ENCODE results near the gene PAX4. TPM values are rescaled to one million over a fixed set of nuclear protein-coding genes. Genes with fewer than 3 reads are reported as not detected.

Gene PAX4
- polyA plus RNA-seq, 1 of the 3 experiments (the other 2 are of a cell fraction): not detected

GRCh38 chr7:127600885-127601284 lies 17.1 kb downstream of the PAX4 start (continued):
- TF ChIP-seq FOSL2 (IDR thresholded peaks at IDR 0.05; ENCODE audit: borderline replicate concordance, low read depth): no peak
- no peak for TF ChIP-seq IRF3 (IDR thresholded peaks at IDR 0.05; ENCODE audit: low read depth, low read length)
- no peak for TF ChIP-seq SMC3 (IDR thresholded peaks at IDR 0.05; ENCODE audit: low read depth, low read length)
- no peak for TF ChIP-seq NRF1 (IDR thresholded peaks at IDR 0.05; ENCODE audit: low read depth, low read length)
- no peak for TF ChIP-seq USF1 (IDR thresholded peaks at IDR 0.05; ENCODE audit: borderline replicate concordance, low read depth)
- TF ChIP-seq JUND (IDR thresholded peaks at IDR 0.05): no peak

GRCh38 chr7:127598318-127598717 lies 19.6 kb downstream of the PAX4 start:
- no peaks in the 10 kb centered on the region for H3K79me2 ChIP-seq (ENCODE audit: insufficient read depth)
- H3K4me3 ChIP-seq (ENCODE audit: low read depth in 2 of 2, low read length in 1 of 2): no peak overlapping the region
- H3K4me2 ChIP-seq: no peak overlapping the region
- TF ChIP-seq RAD21 (IDR thresholded peaks at IDR 0.05; ENCODE audit: low read length): peak; percentile 23; the same call in 1 of the 2 replicates
- no peak for TF ChIP-seq TEAD4 (IDR thresholded peaks at IDR 0.05; ENCODE audit: borderline replicate concordance, insufficient read depth)
- 0 out of 2 replicates have a peak, but pooled peaks have one; percentile 21 for TF ChIP-seq SMC3 (IDR thresholded peaks at IDR 0.05; ENCODE audit: low read depth, low read length)
- no peak for TF ChIP-seq RFX5 (IDR thresholded peaks at IDR 0.05; ENCODE audit: low read length)
- no peak for TF ChIP-seq ELF1 (IDR thresholded peaks at IDR 0.05)
- peak; percentile 42 for TF ChIP-seq CTCF (IDR thresholded peaks at IDR 0.05)
- H3K27ac ChIP-seq (ENCODE audit: low read depth in 2 of 2, low read length in 1 of 2): no peak overlapping the region
- H3K27me3 ChIP-seq (ENCODE audit: insufficient read depth): no peaks in the 10 kb centered on the region
- POLR2A ChIA-PET: interaction anchor here (1.0 kb wide), 1 partner anchor 9 kb away, joined by 3 read pairs; no protein-coding TSS in a partner anchor
- no peaks in the 10 kb centered on the region for H3K4me1 ChIP-seq (ENCODE audit: control insufficient read depth in 1 of 2, insufficient read depth in 2 of 2, low read depth in 1 of 2, low read length in 1 of 2)
- no peaks in the 10 kb centered on the region for H4K20me1 ChIP-seq (ENCODE audit: insufficient read depth)
- H3K9me3 ChIP-seq: no peaks in the 10 kb centered on the region
- H3K9ac ChIP-seq: no peak overlapping the region
- no peaks in the 10 kb centered on the region for H3F3A ChIP-seq (replicated peaks; ENCODE audit: insufficient read depth)
- CTCF ChIA-PET: interaction anchor here (1.0 to 3.3 kb wide), 5 partner anchors 8 to 611 kb away, joined by 3 to 10 read pairs (median 3); partner anchors contain the start of gene ARF5
- H3K9me2 ChIP-seq: no peaks in the 10 kb centered on the region
- H3K36me3 ChIP-seq (replicated peaks in 1 of 2; ENCODE audit: control insufficient read depth in 1 of 2, insufficient read depth in 2 of 2, low read length in 1 of 2): no peaks in the 10 kb centered on the region
- H2AFZ ChIP-seq (ENCODE audit: low read depth): no peak overlapping the region
- 62% methylated on average over 6 of the region's 6 CpGs for WGBS (ENCODE audit: low lambda C conversion rate)
- DNase-seq: no peak

- Histone ChIP-seq H3K4me2 (no peak overlapping the region), H3K27me3 (ENCODE audit: insufficient read depth) (no peaks in the 10 kb centered on the region), H3K9me3 (no peaks in the 10 kb centered on the region), H3K79me2 (ENCODE audit: insufficient read depth) (no peaks in the 10 kb centered on the region), H3K9me2 (no peaks in the 10 kb centered on the region), H3F3A (replicated peaks; ENCODE audit: insufficient read depth) (no peaks in the 10 kb centered on the region), H2AFZ (ENCODE audit: low read depth) (no peak overlapping the region), H4K20me1 (ENCODE audit: insufficient read depth) (no peaks in the 10 kb centered on the region), H3K27ac (ENCODE audit: low read depth in 2 of 2, low read length in 1 of 2) (no peak overlapping the region), H3K9ac (no peak overlapping the region), H3K36me3 (replicated peaks in 1 of 2; ENCODE audit: control insufficient read depth in 1 of 2, insufficient read depth in 2 of 2, low read length in 1 of 2) (peaks cover 10 to 11% of the 10 kb centered on the region in 2 experiments), H3K4me3 (ENCODE audit: low read depth in 2 of 2, low read length in 1 of 2) (no peak overlapping the region), H3K4me1 (ENCODE audit: control insufficient read depth in 1 of 2, insufficient read depth in 2 of 2, low read depth in 1 of 2, low read length in 1 of 2) (no peaks in the 10 kb centered on the region)
- no peak for DNase-seq
- WGBS (ENCODE audit: low lambda C conversion rate): 87% methylated on average over 5 of the region's 5 CpGs
- TF ChIP-seq POLR2AphosphoS5 (IDR thresholded peaks at IDR 0.05; ENCODE audit: low read depth, low read length) (no peak), NFIC (IDR thresholded peaks at IDR 0.05; ENCODE audit: borderline replicate concordance) (no peak), ELF1 (IDR thresholded peaks at IDR 0.05) (no peak), TCF12 (IDR thresholded peaks at IDR 0.05) (no peak), FOXJ3 (CRISPR knock-in tag; IDR thresholded peaks at IDR 0.05) (no peak), RCOR1 (IDR thresholded peaks at IDR 0.05; ENCODE audit: low read length) (no peak), FOSL2 (IDR thresholded peaks at IDR 0.05; ENCODE audit: borderline replicate concordance, low read depth) (no peak), SIN3A (IDR thresholded peaks at IDR 0.05; ENCODE audit: borderline replicate concordance, low read depth, low read length) (no peak), FOXM1 (IDR thresholded peaks at IDR 0.05; ENCODE audit: low read depth) (no peak), JUND (IDR thresholded peaks at IDR 0.05) (no peak), EP300 (IDR thresholded peaks at IDR 0.05; ENCODE audit: borderline replicate concordance in 1 of 2, low read depth in 1 of 2, low read length in 1 of 2) (no peak), PBX3 (IDR thresholded peaks at IDR 0.05) (no peak), SMC3 (IDR thresholded peaks at IDR 0.05; ENCODE audit: low read depth, low read length) (no peak), NRF1 (IDR thresholded peaks at IDR 0.05; ENCODE audit: low read depth, low read length) (no peak)
- ChIA-PET CTCF (no interaction called here), POLR2A (no interaction called here)
Measured at GRCh38 chr7:127595737-127596136, 22.2 kb downstream of the PAX4 start.
